ENCODE results near the gene IRF2BPL. TPM values are rescaled to one million over a fixed set of nuclear protein-coding genes. Genes with fewer than 3 reads are reported as not detected.
A peak's percentile ranks its signal among the peaks of the same experiment; 100 is the strongest.

The IRF2BPL gene
- total RNA-seq, 1 donor from 2014 or later: 4.8 TPM

- peak overlapping the region; percentile 35 for H3K4me3 Mint-ChIP-seq
These were observed 17.0 kb upstream of the IRF2BPL start for GRCh38 chr14:77045238-77046162.

GRCh38 chr14:77044783-77045237 is 16.3 kb upstream of the IRF2BPL start:
- Histone ChIP-seq H3K9ac (no peak overlapping the region), H3K4me2 (peak overlapping the region; percentile 43), H4K20me1 (ENCODE audit: low read depth) (no peaks in the 10 kb centered on the region), H3K79me2 (ENCODE audit: low read depth) (no peaks in the 10 kb centered on the region), H3K36me3 (no peaks in the 10 kb centered on the region), H2AFZ (replicated peaks) (no peak overlapping the region), H3F3A (ENCODE audit: low read depth) (peaks cover 1% of the 10 kb centered on the region), H3K4me3 (no peak overlapping the region), H3K9me3 (ENCODE audit: low read depth) (no peaks in the 10 kb centered on the region), H3K4me1 (peaks cover 35% of the 10 kb centered on the region), H3K27ac (no peak overlapping the region), H3K27me3 (peaks cover under 1% of the 10 kb centered on the region)
- no peak overlapping the region for H3K4me3 Mint-ChIP-seq
- H3K36me3 Mint-ChIP-seq: no peaks in the 10 kb centered on the region
- TF ChIP-seq EZH2phosphoT487 (IDR thresholded peaks at IDR 0.05): no peak
- no peak for TF ChIP-seq CTCF (IDR thresholded peaks at IDR 0.05)
- no peak for TF ChIP-seq EZH2 (IDR thresholded peaks at IDR 0.05)
- DNase-seq (ENCODE audit: low spot score): no peak
- peaks cover 61% of the 10 kb centered on the region for H3K4me1 Mint-ChIP-seq
- H3K27me3 Mint-ChIP-seq (ENCODE audit: insufficient read depth, low read depth): peaks cover 6% of the 10 kb centered on the region
- H3K27ac Mint-ChIP-seq: peak overlapping the region; percentile 44
- no peaks in the 10 kb centered on the region for H3K9me3 Mint-ChIP-seq

More at GRCh38 chr14:77045238-77046162, 17.0 kb upstream of the IRF2BPL start:
- no peaks in the 10 kb centered on the region for H3K36me3 Mint-ChIP-seq
- no peaks in the 10 kb centered on the region for H3K9me3 Mint-ChIP-seq
- H3K36me3 ChIP-seq: no peaks in the 10 kb centered on the region
- H3K27me3 Mint-ChIP-seq (ENCODE audit: insufficient read depth, low read depth): peaks cover 6% of the 10 kb centered on the region
- H3K4me2 ChIP-seq: peak overlapping the region; percentile 43
- no peaks in the 10 kb centered on the region for H4K20me1 ChIP-seq (ENCODE audit: low read depth)
- peak overlapping the region; percentile 83 for H3K27ac Mint-ChIP-seq
- no peak overlapping the region for H3K9ac ChIP-seq
- no peak overlapping the region for H3K27ac ChIP-seq
- H3K27me3 ChIP-seq: no peaks in the 10 kb centered on the region
- TF ChIP-seq EZH2 (IDR thresholded peaks at IDR 0.05): no peak
- TF ChIP-seq EZH2phosphoT487 (IDR thresholded peaks at IDR 0.05): no peak
- no peak for TF ChIP-seq CTCF (IDR thresholded peaks at IDR 0.05)
- no peaks in the 10 kb centered on the region for H3K79me2 ChIP-seq (ENCODE audit: low read depth)
- no peak overlapping the region for H3K4me3 ChIP-seq
- H2AFZ ChIP-seq (replicated peaks): no peak overlapping the region
- peaks cover 33% of the 10 kb centered on the region for H3K4me1 ChIP-seq
- DNase-seq (ENCODE audit: low spot score): no peak
- no peaks in the 10 kb centered on the region for H3F3A ChIP-seq (ENCODE audit: low read depth)
- H3K4me1 Mint-ChIP-seq: peaks cover 61% of the 10 kb centered on the region
- H3K9me3 ChIP-seq (ENCODE audit: low read depth): no peaks in the 10 kb centered on the region

GRCh38 chr14:77043984-77044485 is 15.5 kb upstream of the IRF2BPL start:
- Histone ChIP-seq H3K79me2 (ENCODE audit: low read depth) (no peaks in the 10 kb centered on the region), H3K4me2 (no peak overlapping the region), H3K4me1 (peaks cover 43% of the 10 kb centered on the region), H3K27ac (no peak overlapping the region), H4K20me1 (ENCODE audit: low read depth) (no peaks in the 10 kb centered on the region), H3K36me3 (no peaks in the 10 kb centered on the region), H3K27me3 (peaks cover 8% of the 10 kb centered on the region), H3K4me3 (no peak overlapping the region), H2AFZ (replicated peaks) (no peak overlapping the region), H3K9ac (no peak overlapping the region), H3F3A (ENCODE audit: low read depth) (peaks cover 9% of the 10 kb centered on the region), H3K9me3 (ENCODE audit: low read depth) (no peaks in the 10 kb centered on the region)
- Mint-ChIP-seq H3K36me3 (no peaks in the 10 kb centered on the region), H3K27me3 (ENCODE audit: insufficient read depth, low read depth) (peaks cover 4% of the 10 kb centered on the region), H3K9me3 (no peaks in the 10 kb centered on the region), H3K4me3 (peak overlapping the region; percentile 38), H3K27ac (peak overlapping the region; percentile 53), H3K4me1 (peaks cover 69% of the 10 kb centered on the region)
- TF ChIP-seq CTCF (IDR thresholded peaks at IDR 0.05) (no peak), EZH2 (IDR thresholded peaks at IDR 0.05) (no peak), EZH2phosphoT487 (IDR thresholded peaks at IDR 0.05) (no peak)
- DNase-seq (ENCODE audit: low spot score): no peak
